H9 (cell line): ENCODE data around the gene FCAR. TPM values are rescaled to one million over a fixed set of nuclear protein-coding genes. Genes with fewer than 3 reads are reported as not detected.
"Not testable (repeated sequence)": the region's sequence is repeated elsewhere in the genome, so short reads cannot be mapped to it uniquely, and the experiment has no call there.

ENCODE experiments used
- DNase-seq: peaks from one replicate; pipeline ENCODE4 v3.0.0-alpha.2; 2017
- H2AFZ ChIP-seq: one replicate; pipeline ENCODE4 v1.6.1; 2013; ENCODE audit warnings: mild to moderate bottlenecking, low read length, control low read depth, moderate library complexity
- H2AK5ac ChIP-seq: 2 replicates; pipeline ENCODE4 v1.6.1; 2013; ENCODE audit warnings: low read length, control low read depth, mixed read lengths; ENCODE audit not compliant: insufficient read length
- H2BK120ac ChIP-seq: one replicate; pipeline ENCODE4 v1.6.1; 2013; ENCODE audit warnings: low read depth, mild to moderate bottlenecking, low read length, control low read depth, inconsistent platforms; ENCODE audit not compliant: poor library complexity, severe bottlenecking
- H2BK12ac ChIP-seq: 2 replicates; pipeline ENCODE4 v1.6.1; 2013; ENCODE audit warnings: low read length, control low read depth, mixed read lengths, low read depth; ENCODE audit not compliant: insufficient read length
- H2BK15ac ChIP-seq: 2 replicates; pipeline ENCODE4 v1.6.1; 2013; ENCODE audit warnings: low read depth, low read length, control low read depth
- H2BK20ac ChIP-seq: one replicate; pipeline ENCODE4 v1.6.1; 2013; ENCODE audit warnings: low read depth, mild to moderate bottlenecking, low read length, control low read depth, inconsistent platforms; ENCODE audit not compliant: poor library complexity, severe bottlenecking
- H2BK5ac ChIP-seq: 2 replicates; pipeline ENCODE4 v1.6.1; 2013; ENCODE audit warnings: low read length, control low read depth, mixed read lengths; ENCODE audit not compliant: insufficient read length
- H3K14ac ChIP-seq: 2 replicates; pipeline ENCODE4 v1.6.1; 2013; ENCODE audit warnings: low read length, control low read depth; ENCODE audit not compliant: insufficient read depth
- H3K18ac ChIP-seq: 2 replicates; pipeline ENCODE4 v1.6.1; 2013; ENCODE audit warnings: low read depth, mild to moderate bottlenecking, mixed read lengths, low read length, control low read depth; ENCODE audit not compliant: insufficient read length
- H3K23ac ChIP-seq: 2 replicates; pipeline ENCODE4 v1.6.1; 2013; ENCODE audit warnings: low read length, control low read depth, mixed read lengths, low read depth; ENCODE audit not compliant: insufficient read length
- H3K23me2 ChIP-seq: 2 replicates; pipeline ENCODE4 v1.6.1; 2013; ENCODE audit warnings: low read depth, mild to moderate bottlenecking, mixed read lengths, low read length, control low read depth; ENCODE audit not compliant: insufficient read length, poor library complexity, severe bottlenecking
- H3K27ac ChIP-seq: 2 replicates; pipeline ENCODE4 v1.5.1; 2013; ENCODE audit warnings: low read length, control low read depth, mixed read lengths, low read depth; ENCODE audit not compliant: insufficient read length
- H3K27me3 ChIP-seq: 2 replicates; pipeline ENCODE4 v1.6.1; 2013; ENCODE audit warnings: low read length, control low read depth, inconsistent platforms; ENCODE audit not compliant: insufficient read depth
- H3K4ac ChIP-seq: 2 replicates; pipeline ENCODE4 v1.6.1; 2013; ENCODE audit warnings: low read depth, mild to moderate bottlenecking, control low read depth, inconsistent platforms, low read length, moderate library complexity
- H3K4me1 ChIP-seq: 2 replicates; pipeline ENCODE4 v1.6.1; 2013; ENCODE audit warnings: low read length, control low read depth, inconsistent platforms; ENCODE audit not compliant: insufficient read depth
- H3K4me2 ChIP-seq: 2 replicates; pipeline ENCODE4 v1.6.1; 2013; ENCODE audit warnings: low read length, control low read depth, mixed read lengths; ENCODE audit not compliant: insufficient read length, insufficient read depth
- H3K56ac ChIP-seq: 2 replicates; pipeline ENCODE4 v1.6.1; 2013; ENCODE audit warnings: low read depth, mild to moderate bottlenecking, mixed read lengths, low read length, control low read depth; ENCODE audit not compliant: insufficient read length
- H3K79me1 ChIP-seq: 2 replicates; pipeline ENCODE4 v1.6.1; 2013; ENCODE audit warnings: low read depth, mild to moderate bottlenecking, moderate library complexity, low read length, control low read depth, inconsistent platforms; ENCODE audit not compliant: insufficient read depth, poor library complexity, severe bottlenecking
- H3K79me2 ChIP-seq: 2 replicates; pipeline ENCODE4 v1.6.1; 2013; ENCODE audit warnings: low read length, control low read depth, inconsistent platforms; ENCODE audit not compliant: insufficient read depth
- H3K9ac ChIP-seq: 2 replicates; pipeline ENCODE4 v1.6.1; 2013; ENCODE audit warnings: low read length, control low read depth, mixed read lengths; ENCODE audit not compliant: insufficient read length; ENCODE audit errors: extremely low read depth
- H3K9me3 ChIP-seq: one replicate; pipeline ENCODE4 v1.6.1; 2013; ENCODE audit warnings: low read depth, low read length, inconsistent platforms; ENCODE audit not compliant: control insufficient read depth
- H3T11ph ChIP-seq: one replicate; pipeline ENCODE4 v1.6.1; 2013; ENCODE audit warnings: mild to moderate bottlenecking, low read length, control low read depth, inconsistent platforms
- H4K20me1 ChIP-seq: one replicate; pipeline ENCODE4 v1.6.1; 2013; ENCODE audit not compliant: control insufficient read depth, insufficient read length, insufficient read depth
- H4K5ac ChIP-seq: 2 replicates; pipeline ENCODE4 v1.6.1; 2013; ENCODE audit warnings: low read depth, mild to moderate bottlenecking, mixed read lengths, low read length, control low read depth; ENCODE audit not compliant: insufficient read length
- H4K8ac ChIP-seq: replicated peaks from 2 replicates; pipeline ENCODE4 v1.6.1; 2013; ENCODE audit warnings: low read length, control low read depth, mixed read lengths, low read depth; ENCODE audit not compliant: insufficient read length
- H4K91ac ChIP-seq: 2 replicates; pipeline ENCODE4 v1.6.1; 2013; ENCODE audit warnings: low read depth, mild to moderate bottlenecking, moderate library complexity, mixed read lengths, low read length, control low read depth; ENCODE audit not compliant: insufficient read length
- H3K27ac Mint-ChIP-seq, 3 experiments: 2 replicates in 2 of 3; 3 replicates in 1 of 3; pipeline ENCODE4 v1.8.0; 2020 to 2021; ENCODE audit warnings: mixed read lengths in 3 of 3, mild to moderate bottlenecking in 1 of 3, moderate library complexity in 1 of 3
- H3K27me3 Mint-ChIP-seq: 2 replicates; pipeline ENCODE4 v1.8.0; 2021; ENCODE audit warnings: low read depth, mild to moderate bottlenecking, moderate library complexity, mixed read lengths
- H3K36me3 Mint-ChIP-seq, 3 experiments: 2 replicates in 2 of 3; 3 replicates in 1 of 3; pipeline ENCODE4 v1.8.0; 2020 to 2021; ENCODE audit warnings: low read depth in 3 of 3, mixed read lengths in 3 of 3; ENCODE audit not compliant: insufficient read depth in 1 of 3
- H3K4me1 Mint-ChIP-seq, 2 experiments: 2 replicates each; pipeline ENCODE4 v1.8.0; 2020; ENCODE audit warnings: mixed read lengths in 2 of 2
- H3K4me3 Mint-ChIP-seq, 2 experiments: 2 replicates in 1 of 2; 3 replicates in 1 of 2; pipeline ENCODE4 v1.8.0; 2020 to 2021; ENCODE audit warnings: mild to moderate bottlenecking in 2 of 2, mixed read lengths in 2 of 2, moderate library complexity in 1 of 2
- H3K9me3 Mint-ChIP-seq, 2 experiments: 2 replicates in 1 of 2; 3 replicates in 1 of 2; pipeline ENCODE4 v1.8.0; 2020; ENCODE audit warnings: mild to moderate bottlenecking in 2 of 2, mixed read lengths in 2 of 2, moderate library complexity in 1 of 2
- CTCF ChIP-seq: fragments of 200-600 bp; sonication (generic); conservative IDR thresholded peaks from 3 replicates; pipeline ENCODE4 v1.8.0; 2021; ENCODE audit warnings: antibody characterized with exemption, mild to moderate bottlenecking
- WGBS: extraction: QIAGEN DNeasy Blood & Tissue Kit; methylation state at CpG from one replicate; pipeline ENCODE4 v1.1.7; 2013; ENCODE audit warnings: missing lambda C conversion rate, low lambda C conversion rate, mixed read lengths; ENCODE audit not compliant: insufficient read length; ENCODE audit errors: extremely low coverage; 5-methylcytosine and 5-hydroxymethylcytosine counted together
- total RNA-seq: library from RNA; stranded (reverse); gene quantifications from 2 replicates; pipeline ENCODE4 v1.2.1, GENCODE V29; 2021

Gene FCAR
- total RNA-seq, 1 experiment from 2014 or later: not detected

- H3K9me3 ChIP-seq, H3T11ph ChIP-seq, H3K9ac ChIP-seq, H3K4me3 Mint-ChIP-seq, H4K91ac ChIP-seq, H4K5ac ChIP-seq, H3K14ac ChIP-seq, H2BK15ac ChIP-seq, H2BK20ac ChIP-seq, H3K27me3 Mint-ChIP-seq, H3K56ac ChIP-seq, H2AFZ ChIP-seq, H3K27ac Mint-ChIP-seq, H3K79me2 ChIP-seq, H3K79me1 ChIP-seq, H3K23me2 ChIP-seq, H3K4me1 Mint-ChIP-seq, H3K27ac ChIP-seq, H2BK12ac ChIP-seq, H2AK5ac ChIP-seq, H4K8ac ChIP-seq, H4K20me1 ChIP-seq, H3K4ac ChIP-seq, H3K4me1 ChIP-seq, H2BK5ac ChIP-seq, H3K4me2 ChIP-seq, H3K23ac ChIP-seq, H3K27me3 ChIP-seq, H3K18ac ChIP-seq, H2BK120ac ChIP-seq: not testable (repeated sequence)
- peak; percentile 57 for DNase-seq
- no CpG with 5 or more reads among the region's 24 CpGs for WGBS
- peak; percentile 54; the same call in 2 of the 3 replicates for TF ChIP-seq CTCF
- Mint-ChIP-seq H3K9me3 (peaks cover 4 to 90% of the 10 kb centered on the region in 2 experiments; a peak in 3 of 5 replicates), H3K36me3 (peaks cover 0 to 12% (median 0%) of the 10 kb centered on the region in 3 experiments; a peak in 2 of 7 replicates)
Observed at GRCh38 chr19:54919646-54920563, 45.9 kb downstream of the FCAR start.
